GM13977 (cell line): ENCODE measurements around the gene RHOH.

Experiments
- DNase-seq: peaks from one replicate; pipeline ENCODE4 v3.0.0; 2012; ENCODE audit warnings: low spot score
- CTCF ChIP-seq: IDR thresholded peaks from 2 replicates; pipeline ENCODE4 v1.5.1; 2012; ENCODE audit warnings: mild to moderate bottlenecking, control low read depth; ENCODE audit not compliant: insufficient read depth; ENCODE audit errors: extremely low read depth, missing control alignments
- in situ Hi-C: fragments of 300-500 bp; cut with MboI; formaldehyde crosslinking; loops from one replicate; pipeline ENCODE4 v1.12.0; 2022; ENCODE audit warnings: low sequenced_read_pairs, low pct_unique_long_range_greater_than_20kb, mixed read lengths, inconsistent platforms; ENCODE audit not compliant: unreplicated experiment

Gene RHOH

GRCh38 chr4:40192114-40193015 is 4.5 kb upstream of the RHOH start:
- no peak for DNase-seq
- TF ChIP-seq CTCF = no peak
- in situ Hi-C loops = no loop called here

- in situ Hi-C loops = no loop called here
- TF ChIP-seq CTCF = peak; percentile 2
- DNase-seq = no peak
Observed at GRCh38 chr4:40193016-40193571, 3.7 kb upstream of the RHOH start.

GRCh38 chr4:40193578-40193977 is 3.3 kb upstream of the RHOH start:
- in situ Hi-C loops = no loop called here
- no peak for DNase-seq
- no peak for TF ChIP-seq CTCF

- no peak for TF ChIP-seq CTCF
- in situ Hi-C loops = no loop called here
- no peak for DNase-seq
Observed at GRCh38 chr4:40194602-40195161, 2.1 kb upstream of the RHOH start.

GRCh38 chr4:40195182-40196177 is 1.4 kb upstream of the RHOH start:
- no peak for DNase-seq
- no peak for TF ChIP-seq CTCF
- in situ Hi-C loops = no loop called here

- DNase-seq = no peak
- no peak for TF ChIP-seq CTCF
- in situ Hi-C loops = no loop called here
Observed at GRCh38 chr4:40196272-40196671, 559 bp upstream of the RHOH start.
